Gastrocnemius medialis (tissue), 4 donors: Measurements from ENCODE around the gene VDR.

ENCODE experiments used
- POLR2A ChIP-seq, 2 donors: fragments of 450-650 bp; IDR thresholded peaks; one replicate each; pipeline ENCODE4 v1.6.1; 2017; ENCODE audit warnings: antibody characterized with exemption in 2 of 2, mild to moderate bottlenecking in 2 of 2, moderate library complexity in 2 of 2
- TF ChIP-seq, protein P1 (sequence below), 5 experiments: fragments of 450-650 bp in 3 of 5; fragments of 200-600 bp in 2 of 5; sonication (generic) in 2 of 5; IDR thresholded peaks in 4 of 5; conservative IDR thresholded peaks in 1 of 5; 1 replicate in 4 of 5; 2 replicates in 1 of 5; pipeline ENCODE4 v1.5.1; 2016 to 2019; ENCODE audit warnings: antibody characterized with exemption in 5 of 5, mild to moderate bottlenecking in 3 of 5, moderate library complexity in 3 of 5

- TF ChIP-seq, protein P1, sequence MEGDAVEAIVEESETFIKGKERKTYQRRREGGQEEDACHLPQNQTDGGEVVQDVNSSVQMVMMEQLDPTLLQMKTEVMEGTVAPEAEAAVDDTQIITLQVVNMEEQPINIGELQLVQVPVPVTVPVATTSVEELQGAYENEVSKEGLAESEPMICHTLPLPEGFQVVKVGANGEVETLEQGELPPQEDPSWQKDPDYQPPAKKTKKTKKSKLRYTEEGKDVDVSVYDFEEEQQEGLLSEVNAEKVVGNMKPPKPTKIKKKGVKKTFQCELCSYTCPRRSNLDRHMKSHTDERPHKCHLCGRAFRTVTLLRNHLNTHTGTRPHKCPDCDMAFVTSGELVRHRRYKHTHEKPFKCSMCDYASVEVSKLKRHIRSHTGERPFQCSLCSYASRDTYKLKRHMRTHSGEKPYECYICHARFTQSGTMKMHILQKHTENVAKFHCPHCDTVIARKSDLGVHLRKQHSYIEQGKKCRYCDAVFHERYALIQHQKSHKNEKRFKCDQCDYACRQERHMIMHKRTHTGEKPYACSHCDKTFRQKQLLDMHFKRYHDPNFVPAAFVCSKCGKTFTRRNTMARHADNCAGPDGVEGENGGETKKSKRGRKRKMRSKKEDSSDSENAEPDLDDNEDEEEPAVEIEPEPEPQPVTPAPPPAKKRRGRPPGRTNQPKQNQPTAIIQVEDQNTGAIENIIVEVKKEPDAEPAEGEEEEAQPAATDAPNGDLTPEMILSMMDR (IDR thresholded peaks at IDR 0.05 in 4 of 5, conservative IDR thresholded peaks at IDR 0.05 in 1 of 5), result no peak
- TF ChIP-seq POLR2A (IDR thresholded peaks at IDR 0.05), result no peak
Measured at GRCh38 chr12:47813511-47814196, 91.1 kb downstream of the VDR start.
